OCI-LY1 (cell line): ENCODE results near the gene FFAR4.
"Not testable (repeated sequence)": the region's sequence is repeated elsewhere in the genome, so short reads cannot be mapped to it uniquely, and the experiment has no call there.

ENCODE experiments used
- H2AFZ ChIP-seq: fragments of 200-600 bp; sonication (generic), shearing (Covaris generic); 2 replicates; pipeline ENCODE4 v1.6.0; 2014; ENCODE audit warnings: antibody characterized with exemption, mild to moderate bottlenecking, low read length
- H3F3A ChIP-seq: fragments of 200-600 bp; sonication (generic), shearing (Covaris generic); 2 replicates; pipeline ENCODE4 v1.6.0; 2014; ENCODE audit warnings: mild to moderate bottlenecking, antibody characterized with exemption, low read length, moderate library complexity; ENCODE audit not compliant: insufficient read depth
- H3K27ac ChIP-seq: fragments of 200-600 bp; sonication (generic); 2 replicates; pipeline ENCODE4 v1.5.1; 2014; ENCODE audit warnings: low read length, mixed run types, mild to moderate bottlenecking, low read depth; ENCODE audit not compliant: poor library complexity, severe bottlenecking
- H3K27me3 ChIP-seq: fragments of 200-600 bp; sonication (generic); 2 replicates; pipeline ENCODE4 v1.6.0; 2014; ENCODE audit warnings: antibody characterized with exemption, mild to moderate bottlenecking, low read length, moderate library complexity; ENCODE audit not compliant: insufficient read depth
- H3K36me3 ChIP-seq: fragments of 200-600 bp; sonication (generic); 2 replicates; pipeline ENCODE4 v1.6.1; 2014; ENCODE audit warnings: mild to moderate bottlenecking, antibody characterized with exemption, low read length, moderate library complexity, mixed read lengths; ENCODE audit not compliant: insufficient read depth
- H3K4me1 ChIP-seq: fragments of 200-600 bp; sonication (generic); 2 replicates; pipeline ENCODE4 v1.5.1; 2014; ENCODE audit warnings: mild to moderate bottlenecking, low read length, moderate library complexity; ENCODE audit not compliant: insufficient read depth, severe bottlenecking
- H3K4me2 ChIP-seq: fragments of 200-600 bp; sonication (generic), shearing (Covaris generic); 2 replicates; pipeline ENCODE4 v1.6.1; 2014; ENCODE audit warnings: low read length
- H3K4me3 ChIP-seq: fragments of 200-600 bp; sonication (generic); 2 replicates; pipeline ENCODE4 v1.5.1; 2014; ENCODE audit warnings: low read length, low read depth, mild to moderate bottlenecking, mixed read lengths; ENCODE audit not compliant: poor library complexity, severe bottlenecking
- H3K79me2 ChIP-seq: fragments of 200-600 bp; shearing (Covaris generic); 2 replicates; pipeline ENCODE4 v1.6.1; 2016; ENCODE audit warnings: mixed run types, low read length, mixed read lengths; ENCODE audit not compliant: insufficient read depth
- H3K9ac ChIP-seq: fragments of 200-600 bp; sonication (generic), shearing (Covaris generic); 2 replicates; pipeline ENCODE4 v1.6.1; 2014; ENCODE audit warnings: mild to moderate bottlenecking, low read length, mixed read lengths
- H3K9me2 ChIP-seq: fragments of 200-600 bp; sonication (generic), shearing (Covaris generic); 2 replicates; pipeline ENCODE4 v1.6.1; 2014; ENCODE audit warnings: low read depth, mild to moderate bottlenecking, low read length, mixed read lengths
- H3K9me3 ChIP-seq: fragments of 200-600 bp; shearing (Covaris generic); 2 replicates; pipeline ENCODE4 v1.6.1; 2014; ENCODE audit warnings: low read length, mixed read lengths
- H4K20me1 ChIP-seq: fragments of 200-600 bp; sonication (generic), shearing (Covaris generic); 2 replicates; pipeline ENCODE4 v1.6.0; 2016; ENCODE audit warnings: mild to moderate bottlenecking, low read length; ENCODE audit not compliant: insufficient read depth
- EZH2 ChIP-seq: fragments of 200-600 bp; sonication (generic), shearing (Covaris generic); IDR thresholded peaks from 2 replicates; pipeline ENCODE4 v1.8.0; 2017; ENCODE audit warnings: borderline replicate concordance, mixed run types, mild to moderate bottlenecking, antibody characterized with exemption, low read length, moderate library complexity, mixed read lengths
- TF ChIP-seq, protein P1 (sequence below): fragments of 200-600 bp; sonication (generic), shearing (Covaris generic); IDR thresholded peaks from 2 replicates; pipeline ENCODE4 v1.5.1; 2017; ENCODE audit warnings: mild to moderate bottlenecking, antibody characterized with exemption, low read length, moderate library complexity, mixed read lengths

The FFAR4 gene

DNA sequence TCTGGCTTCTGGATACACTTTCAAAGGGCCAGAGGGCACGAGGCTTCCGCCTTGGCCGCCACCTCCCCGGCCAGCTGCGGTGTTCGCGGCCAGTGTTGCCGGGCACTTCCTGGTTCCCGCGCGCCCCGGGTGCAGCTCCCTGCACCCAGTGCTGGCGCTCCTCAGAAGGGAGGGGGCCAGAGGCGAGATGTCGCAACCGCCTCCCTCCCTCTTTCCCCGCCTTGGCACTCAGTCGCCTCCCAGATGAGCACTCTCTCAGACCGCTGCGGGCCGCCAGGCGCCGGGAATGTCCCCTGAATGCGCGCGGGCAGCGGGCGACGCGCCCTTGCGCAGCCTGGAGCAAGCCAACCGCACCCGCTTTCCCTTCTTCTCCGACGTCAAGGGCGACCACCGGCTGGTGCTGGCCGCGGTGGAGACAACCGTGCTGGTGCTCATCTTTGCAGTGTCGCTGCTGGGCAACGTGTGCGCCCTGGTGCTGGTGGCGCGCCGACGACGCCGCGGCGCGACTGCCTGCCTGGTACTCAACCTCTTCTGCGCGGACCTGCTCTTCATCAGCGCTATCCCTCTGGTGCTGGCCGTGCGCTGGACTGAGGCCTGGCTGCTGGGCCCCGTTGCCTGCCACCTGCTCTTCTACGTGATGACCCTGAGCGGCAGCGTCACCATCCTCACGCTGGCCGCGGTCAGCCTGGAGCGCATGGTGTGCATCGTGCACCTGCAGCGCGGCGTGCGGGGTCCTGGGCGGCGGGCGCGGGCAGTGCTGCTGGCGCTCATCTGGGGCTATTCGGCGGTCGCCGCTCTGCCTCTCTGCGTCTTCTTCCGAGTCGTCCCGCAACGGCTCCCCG lies at the start of gene FFAR4:
TSS of gene FFAR4 (plus strand) at position 231 of the 842 bp plus-strand sequence. CDS start at position 287, 56 bp downstream.
- Histone ChIP-seq H3K9me2 (no peaks in the 10 kb centered on the region), H3K79me2 (no peaks in the 10 kb centered on the region), H3F3A (no peaks in the 10 kb centered on the region), H4K20me1 (no peaks in the 10 kb centered on the region), H3K27ac (no peak within 1 kb of the TSS), H3K9me3 (no peaks in the 10 kb centered on the region), H3K4me3 (no peak within 1 kb of the TSS), H3K4me2 (no peak within 1 kb of the TSS), H3K9ac (no peak within 1 kb of the TSS), H3K27me3 (no peaks in the 10 kb centered on the region), H2AFZ (no peak within 1 kb of the TSS), H3K36me3 (no peaks in the 10 kb centered on the region), H3K4me1 (no peaks in the 10 kb centered on the region)
- TF ChIP-seq, protein P1, sequence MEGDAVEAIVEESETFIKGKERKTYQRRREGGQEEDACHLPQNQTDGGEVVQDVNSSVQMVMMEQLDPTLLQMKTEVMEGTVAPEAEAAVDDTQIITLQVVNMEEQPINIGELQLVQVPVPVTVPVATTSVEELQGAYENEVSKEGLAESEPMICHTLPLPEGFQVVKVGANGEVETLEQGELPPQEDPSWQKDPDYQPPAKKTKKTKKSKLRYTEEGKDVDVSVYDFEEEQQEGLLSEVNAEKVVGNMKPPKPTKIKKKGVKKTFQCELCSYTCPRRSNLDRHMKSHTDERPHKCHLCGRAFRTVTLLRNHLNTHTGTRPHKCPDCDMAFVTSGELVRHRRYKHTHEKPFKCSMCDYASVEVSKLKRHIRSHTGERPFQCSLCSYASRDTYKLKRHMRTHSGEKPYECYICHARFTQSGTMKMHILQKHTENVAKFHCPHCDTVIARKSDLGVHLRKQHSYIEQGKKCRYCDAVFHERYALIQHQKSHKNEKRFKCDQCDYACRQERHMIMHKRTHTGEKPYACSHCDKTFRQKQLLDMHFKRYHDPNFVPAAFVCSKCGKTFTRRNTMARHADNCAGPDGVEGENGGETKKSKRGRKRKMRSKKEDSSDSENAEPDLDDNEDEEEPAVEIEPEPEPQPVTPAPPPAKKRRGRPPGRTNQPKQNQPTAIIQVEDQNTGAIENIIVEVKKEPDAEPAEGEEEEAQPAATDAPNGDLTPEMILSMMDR, result no peak
- no peak for TF ChIP-seq EZH2

DNA sequence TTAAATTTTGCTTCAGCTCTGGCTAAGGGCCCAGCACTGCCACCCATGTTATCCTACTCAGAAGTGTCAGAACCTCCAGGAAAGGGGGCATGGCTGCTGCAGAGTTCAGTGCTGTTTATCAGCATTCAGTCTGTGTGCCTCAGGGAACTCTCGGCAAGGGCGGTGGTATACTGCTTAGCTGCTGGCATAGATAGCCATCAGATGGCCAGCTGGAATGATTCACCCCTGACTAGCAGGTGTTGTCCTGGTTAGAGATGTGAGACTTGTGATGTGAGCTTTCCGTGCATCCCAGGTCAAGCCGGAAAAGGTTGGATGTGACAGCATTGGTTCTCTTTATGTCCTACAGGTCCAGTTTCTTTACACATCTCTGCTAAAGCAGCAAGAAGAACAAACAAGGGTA lies 47.9 kb upstream of the FFAR4 start:
- Histone ChIP-seq H3K36me3 (peaks cover 57% of the 10 kb centered on the region), H3K27ac (no peak overlapping the region), H3K9me3 (no peaks in the 10 kb centered on the region), H3K9ac (no peak overlapping the region), H3K9me2 (no peaks in the 10 kb centered on the region), H3K27me3 (no peaks in the 10 kb centered on the region), H3K4me3 (no peak overlapping the region), H3K4me1 (no peaks in the 10 kb centered on the region), H2AFZ (no peak overlapping the region), H3K79me2 (no peaks in the 10 kb centered on the region), H4K20me1 (no peaks in the 10 kb centered on the region), H3K4me2 (no peak overlapping the region), H3F3A (no peaks in the 10 kb centered on the region)
- TF ChIP-seq, protein P1, result no peak
- TF ChIP-seq EZH2, result no peak

DNA sequence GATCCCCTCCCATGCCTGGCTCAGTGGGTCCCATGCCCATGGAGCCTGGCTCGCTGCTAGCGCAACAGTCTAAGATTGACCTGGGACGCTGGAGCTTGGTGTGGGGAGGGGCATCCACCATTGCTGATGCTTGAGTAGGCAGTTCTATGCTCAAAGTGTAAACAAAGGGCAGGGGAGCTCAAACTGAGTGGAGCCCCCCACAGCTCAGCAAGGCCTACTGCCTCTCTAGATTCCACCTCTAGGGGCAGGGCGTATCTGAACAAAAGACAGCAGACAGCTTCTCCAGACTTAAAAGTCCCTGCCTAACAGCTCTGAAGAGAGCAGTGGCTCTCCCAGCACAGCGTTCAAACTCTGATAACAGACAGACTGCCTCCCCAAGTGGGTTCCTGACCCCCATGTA lies 31.2 kb upstream of the FFAR4 start:
- TF ChIP-seq EZH2, result no peak
- TF ChIP-seq, protein P1, result no peak
- H2AFZ ChIP-seq, result no peak overlapping the region

DNA sequence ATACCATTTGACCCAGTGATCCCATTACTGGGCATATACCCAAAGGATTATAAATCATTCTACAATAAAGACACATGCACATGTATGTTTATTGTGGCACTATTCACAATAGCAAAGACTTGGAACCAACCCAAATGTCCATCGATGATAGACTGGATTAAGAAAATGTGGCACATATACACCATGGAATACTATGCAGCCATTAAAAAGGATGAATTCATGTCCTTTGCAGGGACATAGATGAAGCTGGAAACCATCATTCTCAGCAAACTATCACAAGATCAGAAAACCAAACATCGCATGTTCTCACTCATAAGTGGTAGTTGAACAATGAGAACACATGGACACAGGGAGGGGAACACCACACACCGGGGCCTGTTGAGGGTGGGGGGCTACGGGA lies 25.6 kb upstream of the FFAR4 start:
- not testable (repeated sequence) for H3K27me3 ChIP-seq, H3K36me3 ChIP-seq, H3K4me3 ChIP-seq, H3F3A ChIP-seq, H3K79me2 ChIP-seq, H3K9me3 ChIP-seq, H3K9ac ChIP-seq, H4K20me1 ChIP-seq, H3K27ac ChIP-seq, H3K9me2 ChIP-seq, H3K4me1 ChIP-seq, H2AFZ ChIP-seq, H3K4me2 ChIP-seq

More for the DNA sequence above, 31.2 kb upstream of the FFAR4 start:
- H3K4me2 ChIP-seq, result no peak overlapping the region
- no peak overlapping the region for H3K27ac ChIP-seq
- no peaks in the 10 kb centered on the region for H3F3A ChIP-seq
- H4K20me1 ChIP-seq, result no peaks in the 10 kb centered on the region
- no peaks in the 10 kb centered on the region for H3K36me3 ChIP-seq
- H3K9ac ChIP-seq, result no peak overlapping the region
- no peaks in the 10 kb centered on the region for H3K79me2 ChIP-seq
- H3K4me1 ChIP-seq, result no peaks in the 10 kb centered on the region
- H3K4me3 ChIP-seq, result no peak overlapping the region
- H3K9me3 ChIP-seq, result no peaks in the 10 kb centered on the region
- H3K27me3 ChIP-seq, result no peaks in the 10 kb centered on the region
- no peaks in the 10 kb centered on the region for H3K9me2 ChIP-seq
